GM18507 (cell line): ENCODE measurements around the gene B9D1.

ENCODE experiments used
- DNase-seq: peaks from one replicate; pipeline ENCODE4 v3.0.0; 2011; ENCODE audit warnings: low read depth; ENCODE audit not compliant: insufficient read length; ENCODE audit errors: extremely low spot score
- FAIRE-seq: peaks from 2 replicates; lab custom pipeline; 2011; peaks lifted over from hg19 to GRCh38; lab: Jason Lieb, UNC

B9D1 gene

DNA sequence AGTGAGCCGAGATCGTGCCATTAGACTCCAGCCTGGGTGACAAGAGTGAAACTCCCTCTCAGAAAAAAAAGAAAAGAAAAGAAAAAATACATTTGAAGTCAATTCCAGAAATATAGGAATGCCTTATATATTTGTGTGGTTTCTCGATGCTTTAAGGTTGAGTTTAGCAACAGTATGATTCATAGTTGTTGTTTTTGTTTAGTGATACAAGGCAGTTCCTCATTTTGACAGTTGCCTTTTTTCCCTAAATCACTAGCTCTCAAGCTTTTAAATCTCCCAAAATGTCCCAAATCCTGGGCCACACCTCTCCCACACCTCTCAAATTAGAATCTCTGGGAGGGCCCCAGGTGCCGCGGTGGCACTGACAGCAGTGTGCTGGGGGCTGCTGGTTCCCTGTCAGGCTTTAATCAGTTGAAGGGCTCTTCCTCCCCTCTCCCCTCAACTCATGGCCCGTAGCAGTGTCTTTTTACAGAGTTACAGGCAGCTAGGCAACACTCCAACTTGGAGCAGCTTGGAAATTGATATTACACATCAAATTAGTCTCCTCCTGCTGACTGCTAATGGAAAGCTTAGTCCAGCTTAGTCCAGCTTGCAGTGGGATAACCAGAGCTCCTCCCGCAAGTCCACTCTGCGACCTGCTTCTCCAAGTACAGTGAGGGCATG lies 66.9 kb downstream of the B9D1 start:
- DNase-seq (no peak), FAIRE-seq (no peak)

DNA sequence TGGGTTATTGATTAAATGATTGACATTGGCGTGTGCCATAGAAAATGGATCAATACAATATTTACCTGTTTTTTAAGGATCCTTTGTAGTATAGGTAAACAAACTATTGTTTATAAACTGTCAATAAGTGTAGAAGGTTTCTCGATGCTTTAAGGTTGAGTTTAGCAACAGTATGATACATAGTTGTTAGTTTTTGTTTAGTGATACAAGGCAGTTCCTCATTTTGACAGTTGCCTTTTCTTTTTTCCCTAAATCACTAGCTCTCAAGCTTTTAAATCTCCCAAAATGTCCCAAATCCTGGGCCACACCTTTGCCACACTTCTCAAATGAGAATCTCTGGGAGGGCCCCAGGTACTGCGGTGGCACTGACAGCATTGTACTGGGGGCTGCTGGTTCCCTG lies 68.1 kb downstream of the B9D1 start:
- FAIRE-seq (no peak), DNase-seq (no peak)
